Renal cortex interstitium (tissue), 11 donors: ENCODE data around the gene CTNND2. TPM values are rescaled to one million over a fixed set of nuclear protein-coding genes. Genes with fewer than 3 reads are reported as not detected.
A peak's percentile ranks its signal among the peaks of the same experiment; 100 is the strongest.

ENCODE experiments used
- DNase-seq, 11 donors: peaks; one replicate each; pipeline ENCODE4 v3.0.0-alpha.2; 2013; ENCODE audit warnings: low read depth in 9 of 11, low spot score in 4 of 11; ENCODE audit errors: extremely low read depth in 1 of 11
- polyA plus RNA-seq, 3 donors: library from polyadenylated mRNA; unstranded; fragments of 120-200 nt; gene quantifications; one replicate each; pipeline ENCODE4 v1.2.1, GENCODE V29; 2013; ENCODE audit not compliant: insufficient read length in 3 of 3

Gene CTNND2
- polyA plus RNA-seq, 3 donors: 2.0 to 2.4 (median 2.3) TPM

- DNase-seq: peak in 1 of 11 donors; percentile 22
These were observed 839.3 kb downstream of the CTNND2 start for GRCh38 chr5:11064763-11065450.

- DNase-seq: peak in 6 of 11 donors; percentile 1 to 35 (median 20)
These were observed 841.8 kb downstream of the CTNND2 start for GRCh38 chr5:11062397-11062796.

- no peak for DNase-seq
These were observed 847.7 kb downstream of the CTNND2 start for GRCh38 chr5:11056560-11056959.

- no peak for DNase-seq
These were observed 850.2 kb downstream of the CTNND2 start for GRCh38 chr5:11054014-11054413.

- DNase-seq: no peak
These were observed 851.4 kb downstream of the CTNND2 start for GRCh38 chr5:11052871-11053270.

GRCh38 chr5:11050596-11051304 lies 853.5 kb downstream of the CTNND2 start:
- DNase-seq: no peak

- DNase-seq: no peak
These were observed 855.5 kb downstream of the CTNND2 start for GRCh38 chr5:11048760-11049159.

GRCh38 chr5:11047625-11048024 lies 856.6 kb downstream of the CTNND2 start:
- no peak for DNase-seq

- no peak for DNase-seq
These were observed 857.2 kb downstream of the CTNND2 start for GRCh38 chr5:11047030-11047429.

GRCh38 chr5:11046160-11046559 lies 858.1 kb downstream of the CTNND2 start:
- no peak for DNase-seq

GRCh38 chr5:11045411-11045810 lies 858.8 kb downstream of the CTNND2 start:
- DNase-seq: no peak

- no peak for DNase-seq
These were observed 859.7 kb downstream of the CTNND2 start for GRCh38 chr5:11044581-11044980.

GRCh38 chr5:11043881-11044280 lies 860.4 kb downstream of the CTNND2 start:
- no peak for DNase-seq

- no peak for DNase-seq
These were observed 863.9 kb downstream of the CTNND2 start for GRCh38 chr5:11040345-11040744.

- no peak for DNase-seq
These were observed 865.5 kb downstream of the CTNND2 start for GRCh38 chr5:11038772-11039171.

GRCh38 chr5:11037941-11038340 lies 866.3 kb downstream of the CTNND2 start:
- no peak for DNase-seq

- DNase-seq: no peak
These were observed 867.2 kb downstream of the CTNND2 start for GRCh38 chr5:11037080-11037479.

- no peak for DNase-seq
These were observed 873.6 kb downstream of the CTNND2 start for GRCh38 chr5:11030671-11031070.

- no peak for DNase-seq
These were observed 876.6 kb downstream of the CTNND2 start for GRCh38 chr5:11027660-11028059.

GRCh38 chr5:11026543-11026942 lies 877.7 kb downstream of the CTNND2 start:
- DNase-seq: no peak

- DNase-seq: no peak
These were observed 880.3 kb downstream of the CTNND2 start for GRCh38 chr5:11023945-11024344.
